Erythroblast (primary cell): ENCODE measurements around the gene TP63.

ENCODE experiments used
- GATA1 ChIP-seq: IDR thresholded peaks from 2 replicates; pipeline ENCODE4 v1.6.1; 2011; ENCODE audit warnings: low read depth, mild to moderate bottlenecking, control low read depth, low read length, moderate library complexity
- POLR2A ChIP-seq: IDR thresholded peaks from 2 replicates; pipeline ENCODE4 v1.6.1; 2011; ENCODE audit warnings: mild to moderate bottlenecking, low read length

DNA sequence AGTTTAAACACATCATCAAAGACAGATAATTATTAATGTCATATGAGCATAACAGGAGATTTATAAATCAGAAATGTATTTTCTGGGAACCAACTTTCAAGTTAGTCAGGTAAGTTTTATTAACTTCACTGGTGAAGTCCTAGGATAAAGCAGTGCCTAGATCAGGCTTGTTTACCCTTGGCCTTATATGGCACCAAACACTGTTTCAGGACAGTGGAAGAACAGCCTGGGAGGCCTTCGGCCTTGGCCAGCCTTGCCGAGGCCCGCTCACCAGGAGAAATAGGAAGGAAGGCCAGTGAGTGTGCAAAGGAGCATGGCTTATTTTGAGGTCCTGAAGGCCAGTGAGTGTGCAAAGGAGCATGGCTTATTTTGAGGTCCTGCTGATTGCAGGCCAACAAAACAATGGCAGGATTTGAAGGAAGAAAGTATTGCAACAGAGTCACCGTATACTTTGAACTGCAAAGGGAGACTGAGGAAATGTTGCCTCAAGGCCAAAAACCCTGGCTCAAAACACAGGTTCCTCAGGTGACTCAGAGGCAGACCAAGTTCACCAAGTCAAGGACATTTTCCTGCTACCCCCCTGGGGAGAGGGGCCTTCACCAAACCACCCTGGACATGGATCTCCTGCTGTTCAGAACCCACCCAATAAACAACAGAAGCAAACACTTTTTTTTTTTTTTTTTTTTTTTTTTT is 174.3 kb downstream of the TP63 start:
- no peak for TF ChIP-seq POLR2A
- no peak for TF ChIP-seq GATA1
